SK-N-SH (cell line): ENCODE results near the gene CELF5. TPM values are rescaled to one million over a fixed set of nuclear protein-coding genes. Genes with fewer than 3 reads are reported as not detected.

Experiments
- CTCF ChIA-PET: fragments of 300-600, 350-600 bp; formaldehyde crosslinking; extraction: SDS; loops from one replicate; lab custom pipeline; 2021; lab: Yijun Ruan, JAX
- POLR2A ChIA-PET: fragments of 350-600 bp; sonication (Branson Sonifier 250); formaldehyde crosslinking; extraction: SDS; loops from one replicate; lab custom pipeline; 2020; ENCODE audit warnings: antibody characterized with exemption, inconsistent platforms; lab: Yijun Ruan, JAX
- DNase-seq: peaks from one replicate; pipeline ENCODE4 v3.0.0; 2012
- H2AFZ ChIP-seq: fragments of 200-600 bp; sonication (generic); 2 replicates; pipeline ENCODE4 v1.8.1; 2016; ENCODE audit warnings: antibody characterized with exemption, mild to moderate bottlenecking, low read depth
- H3F3A ChIP-seq: fragments of 200-600 bp; sonication (generic); replicated peaks from 2 replicates; pipeline ENCODE3; 2016; ENCODE audit warnings: antibody characterized with exemption, mild to moderate bottlenecking; ENCODE audit not compliant: insufficient read depth
- H3K27ac ChIP-seq, 2 experiments: fragments of 200-500 bp in 1 of 2; fragments of 200-600 bp in 1 of 2; sonication (Bioruptor generic) in 1 of 2; sonication (generic), shearing (Covaris generic) in 1 of 2; 2 replicates each; pipeline versions ENCODE4 v1.5.1 to v1.6.1; 2014 to 2016; ENCODE audit warnings: low read depth in 2 of 2, inconsistent platforms in 1 of 2, low read length in 1 of 2, mild to moderate bottlenecking in 1 of 2, mixed read lengths in 1 of 2
- H3K27me3 ChIP-seq: fragments of 200-600 bp; sonication (generic), shearing (Covaris generic); 2 replicates; pipeline ENCODE4 v1.6.1; 2016; ENCODE audit warnings: mixed run types; ENCODE audit not compliant: insufficient read depth
- H3K36me3 ChIP-seq, 2 experiments: fragments of 200-500 bp in 1 of 2; fragments of 200-600 bp in 1 of 2; sonication (Bioruptor generic) in 1 of 2; sonication (generic) in 1 of 2; replicated peaks in 1 of 2; 2 replicates each; pipeline versions ENCODE3 to v1.5.1; 2014 to 2016; ENCODE audit warnings: low read length in 1 of 2, mild to moderate bottlenecking in 1 of 2; ENCODE audit not compliant: insufficient read depth in 2 of 2, control insufficient read depth in 1 of 2
- H3K4me1 ChIP-seq, 2 experiments: fragments of 200-500 bp in 1 of 2; fragments of 200-600 bp in 1 of 2; sonication (Bioruptor generic) in 1 of 2; sonication (generic), shearing (Covaris generic) in 1 of 2; 2 replicates each; pipeline versions ENCODE4 v1.5.1 to v1.6.1; 2014 to 2016; ENCODE audit warnings: low read depth in 1 of 2, low read length in 1 of 2, mixed run types in 1 of 2; ENCODE audit not compliant: insufficient read depth in 2 of 2, control insufficient read depth in 1 of 2
- H3K4me2 ChIP-seq: fragments of 200-600 bp; sonication (generic), shearing (Covaris generic); 2 replicates; pipeline ENCODE4 v1.6.1; 2017; ENCODE audit warnings: mixed run types
- H3K4me3 ChIP-seq, 2 experiments: fragments of 200-500 bp in 1 of 2; fragments of 200-600 bp in 1 of 2; sonication (Bioruptor generic) in 1 of 2; sonication (generic), shearing (Covaris generic) in 1 of 2; 2 replicates each; pipeline versions ENCODE4 v1.5.1 to v1.8.1; 2014 to 2016; ENCODE audit warnings: low read depth in 2 of 2, inconsistent platforms in 1 of 2, low read length in 1 of 2, mild to moderate bottlenecking in 1 of 2, mixed read lengths in 1 of 2, moderate library complexity in 1 of 2
- H3K79me2 ChIP-seq: fragments of 200-600 bp; sonication (generic); 2 replicates; pipeline ENCODE4 v1.8.1; 2017; ENCODE audit warnings: mild to moderate bottlenecking; ENCODE audit not compliant: insufficient read depth
- H3K9ac ChIP-seq: fragments of 200-600 bp; sonication (generic); 2 replicates; pipeline ENCODE4 v1.6.1; 2017; ENCODE audit warnings: mixed run types
- H3K9me2 ChIP-seq: fragments of 200-600 bp; sonication (generic); 2 replicates; pipeline ENCODE4 v1.6.1; 2017; ENCODE audit warnings: mixed run types
- H3K9me3 ChIP-seq: fragments of 200-600 bp; sonication (generic); 2 replicates; pipeline ENCODE4 v1.6.1; 2017; ENCODE audit warnings: mixed run types, mild to moderate bottlenecking, moderate library complexity
- H4K20me1 ChIP-seq: fragments of 200-600 bp; sonication (generic); 2 replicates; pipeline ENCODE4 v1.6.1; 2017; ENCODE audit warnings: mild to moderate bottlenecking, mixed run types; ENCODE audit not compliant: insufficient read depth
- CHD2 ChIP-seq: fragments of 150-350 bp; IDR thresholded peaks from 2 replicates; pipeline ENCODE4 v1.6.1; 2018; ENCODE audit warnings: low read length; ENCODE audit not compliant: partially characterized antibody
- ELF1 ChIP-seq: IDR thresholded peaks from 2 replicates; pipeline ENCODE4 v1.4.0; 2012
- FOXJ3 ChIP-seq: sonication (generic); formaldehyde crosslinking; IDR thresholded peaks from 2 replicates; pipeline ENCODE4 v1.5.1; 2020; ENCODE audit warnings: mild to moderate bottlenecking, missing genetic modification reagents
- GABPA ChIP-seq: IDR thresholded peaks from 2 replicates; pipeline ENCODE4 v1.4.0; 2012; ENCODE audit warnings: low read depth, mild to moderate bottlenecking
- GATA2 ChIP-seq: sonication (generic); formaldehyde crosslinking; IDR thresholded peaks from 2 replicates; pipeline ENCODE4 v1.5.0; 2020; ENCODE audit warnings: mild to moderate bottlenecking, missing genetic modification reagents
- JUND ChIP-seq: IDR thresholded peaks from 2 replicates; pipeline ENCODE4 v1.4.0; 2012
- MXI1 ChIP-seq: IDR thresholded peaks from 2 replicates; pipeline ENCODE4 v1.6.1; 2012; ENCODE audit warnings: mild to moderate bottlenecking, low read depth, low read length, improper control_type of control experiment
- NFIC ChIP-seq: IDR thresholded peaks from 2 replicates; pipeline ENCODE4 v1.4.0; 2012; ENCODE audit warnings: borderline replicate concordance
- POLR2AphosphoS5 ChIP-seq: IDR thresholded peaks from 2 replicates; pipeline ENCODE4 v1.6.1; 2012; ENCODE audit warnings: low read depth, low read length
- RAD21 ChIP-seq: IDR thresholded peaks from 2 replicates; pipeline ENCODE4 v1.6.1; 2012; ENCODE audit warnings: mild to moderate bottlenecking, low read length
- SMC3 ChIP-seq: IDR thresholded peaks from 2 replicates; pipeline ENCODE4 v1.6.1; 2012; ENCODE audit warnings: low read depth, low read length, improper control_type of control experiment
- TCF12 ChIP-seq: IDR thresholded peaks from 2 replicates; pipeline ENCODE4 v1.4.0; 2012
- ZBTB33 ChIP-seq: IDR thresholded peaks from 2 replicates; pipeline ENCODE4 v1.4.0; 2012; ENCODE audit warnings: low read depth, borderline replicate concordance
- WGBS: methylation state at CpG from one replicate; pipeline ENCODE4 v1.1.6; 2017; ENCODE audit warnings: low lambda C conversion rate; 5-methylcytosine and 5-hydroxymethylcytosine counted together
- polyA plus RNA-seq, 3 experiments: library from polyadenylated mRNA; depleted of rRNA; stranded (reverse); fragments of >200 nt; gene quantifications; 2 replicates each; pipeline ENCODE4 v1.2.3, GENCODE V29; 2012
- TF ChIP-seq, protein P1 (sequence below): IDR thresholded peaks from 2 replicates; pipeline ENCODE4 v1.4.0; 2012; ENCODE audit warnings: low read depth, borderline replicate concordance
- TF ChIP-seq, protein P2 (sequence below): fragments of 150-350 bp; IDR thresholded peaks from 2 replicates; pipeline ENCODE4 v1.6.1; 2017; ENCODE audit warnings: antibody characterized with exemption, low read length, low read depth, borderline replicate concordance
- TF ChIP-seq, protein P3 (sequence below): IDR thresholded peaks from 2 replicates; pipeline ENCODE4 v1.6.1; 2012; ENCODE audit warnings: mild to moderate bottlenecking, low read depth, low read length, moderate library complexity
- TF ChIP-seq, protein P4 (sequence below): IDR thresholded peaks from 2 replicates; pipeline ENCODE4; 2012

The CELF5 gene
- polyA plus RNA-seq, 1 of the 3 experiments (the other 2 are of a cell fraction) = 0.33 TPM

DNA sequence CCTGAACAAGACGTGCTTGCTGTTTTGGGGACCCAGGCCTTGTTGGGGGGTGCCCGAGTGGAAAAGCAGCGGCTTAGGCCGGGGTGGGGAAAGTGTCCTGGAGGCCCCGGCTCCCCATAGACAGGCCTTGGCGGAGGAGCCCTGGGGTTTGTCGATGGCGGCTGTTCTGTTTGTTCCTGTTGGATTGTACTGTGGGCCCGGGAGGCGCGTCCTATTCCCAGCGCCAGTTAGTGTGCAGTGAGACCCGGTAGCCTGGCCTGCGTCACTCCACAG, 27.6 kb upstream of the CELF5 start:
- Histone ChIP-seq H3K79me2 (peaks cover 13% of the 10 kb centered on the region), H3F3A (no peaks in the 10 kb centered on the region), H3K4me3 (no peak overlapping the region), H2AFZ (no peak overlapping the region), H3K9me3 (no peaks in the 10 kb centered on the region), H3K9me2 (no peaks in the 10 kb centered on the region), H3K4me1 (no peaks in the 10 kb centered on the region; a peak in 1 of 4 replicates), H3K27ac (no peak overlapping the region), H4K20me1 (no peaks in the 10 kb centered on the region), H3K4me2 (no peak overlapping the region), H3K9ac (no peak overlapping the region), H3K27me3 (no peaks in the 10 kb centered on the region), H3K36me3 (peaks cover 5 to 22% of the 10 kb centered on the region in 2 experiments)
- TF ChIP-seq TCF12 (no peak), POLR2AphosphoS5 (no peak), SMC3 (no peak), JUND (no peak), GATA2 (CRISPR knock-in tag) (no peak), GABPA (no peak)
- TF ChIP-seq, protein P1, sequence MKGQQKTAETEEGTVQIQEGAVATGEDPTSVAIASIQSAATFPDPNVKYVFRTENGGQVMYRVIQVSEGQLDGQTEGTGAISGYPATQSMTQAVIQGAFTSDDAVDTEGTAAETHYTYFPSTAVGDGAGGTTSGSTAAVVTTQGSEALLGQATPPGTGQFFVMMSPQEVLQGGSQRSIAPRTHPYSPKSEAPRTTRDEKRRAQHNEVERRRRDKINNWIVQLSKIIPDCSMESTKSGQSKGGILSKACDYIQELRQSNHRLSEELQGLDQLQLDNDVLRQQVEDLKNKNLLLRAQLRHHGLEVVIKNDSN = no peak
- TF ChIP-seq, protein P2, sequence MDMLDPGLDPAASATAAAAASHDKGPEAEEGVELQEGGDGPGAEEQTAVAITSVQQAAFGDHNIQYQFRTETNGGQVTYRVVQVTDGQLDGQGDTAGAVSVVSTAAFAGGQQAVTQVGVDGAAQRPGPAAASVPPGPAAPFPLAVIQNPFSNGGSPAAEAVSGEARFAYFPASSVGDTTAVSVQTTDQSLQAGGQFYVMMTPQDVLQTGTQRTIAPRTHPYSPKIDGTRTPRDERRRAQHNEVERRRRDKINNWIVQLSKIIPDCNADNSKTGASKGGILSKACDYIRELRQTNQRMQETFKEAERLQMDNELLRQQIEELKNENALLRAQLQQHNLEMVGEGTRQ = no peak
- TF ChIP-seq, protein P3, sequence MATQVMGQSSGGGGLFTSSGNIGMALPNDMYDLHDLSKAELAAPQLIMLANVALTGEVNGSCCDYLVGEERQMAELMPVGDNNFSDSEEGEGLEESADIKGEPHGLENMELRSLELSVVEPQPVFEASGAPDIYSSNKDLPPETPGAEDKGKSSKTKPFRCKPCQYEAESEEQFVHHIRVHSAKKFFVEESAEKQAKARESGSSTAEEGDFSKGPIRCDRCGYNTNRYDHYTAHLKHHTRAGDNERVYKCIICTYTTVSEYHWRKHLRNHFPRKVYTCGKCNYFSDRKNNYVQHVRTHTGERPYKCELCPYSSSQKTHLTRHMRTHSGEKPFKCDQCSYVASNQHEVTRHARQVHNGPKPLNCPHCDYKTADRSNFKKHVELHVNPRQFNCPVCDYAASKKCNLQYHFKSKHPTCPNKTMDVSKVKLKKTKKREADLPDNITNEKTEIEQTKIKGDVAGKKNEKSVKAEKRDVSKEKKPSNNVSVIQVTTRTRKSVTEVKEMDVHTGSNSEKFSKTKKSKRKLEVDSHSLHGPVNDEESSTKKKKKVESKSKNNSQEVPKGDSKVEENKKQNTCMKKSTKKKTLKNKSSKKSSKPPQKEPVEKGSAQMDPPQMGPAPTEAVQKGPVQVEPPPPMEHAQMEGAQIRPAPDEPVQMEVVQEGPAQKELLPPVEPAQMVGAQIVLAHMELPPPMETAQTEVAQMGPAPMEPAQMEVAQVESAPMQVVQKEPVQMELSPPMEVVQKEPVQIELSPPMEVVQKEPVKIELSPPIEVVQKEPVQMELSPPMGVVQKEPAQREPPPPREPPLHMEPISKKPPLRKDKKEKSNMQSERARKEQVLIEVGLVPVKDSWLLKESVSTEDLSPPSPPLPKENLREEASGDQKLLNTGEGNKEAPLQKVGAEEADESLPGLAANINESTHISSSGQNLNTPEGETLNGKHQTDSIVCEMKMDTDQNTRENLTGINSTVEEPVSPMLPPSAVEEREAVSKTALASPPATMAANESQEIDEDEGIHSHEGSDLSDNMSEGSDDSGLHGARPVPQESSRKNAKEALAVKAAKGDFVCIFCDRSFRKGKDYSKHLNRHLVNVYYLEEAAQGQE = no peak
- DNase-seq = no peak
- 96% methylated on average over 7 of the region's 14 CpGs for WGBS
- POLR2A ChIA-PET = no interaction called here
- CTCF ChIA-PET = no interaction called here

DNA sequence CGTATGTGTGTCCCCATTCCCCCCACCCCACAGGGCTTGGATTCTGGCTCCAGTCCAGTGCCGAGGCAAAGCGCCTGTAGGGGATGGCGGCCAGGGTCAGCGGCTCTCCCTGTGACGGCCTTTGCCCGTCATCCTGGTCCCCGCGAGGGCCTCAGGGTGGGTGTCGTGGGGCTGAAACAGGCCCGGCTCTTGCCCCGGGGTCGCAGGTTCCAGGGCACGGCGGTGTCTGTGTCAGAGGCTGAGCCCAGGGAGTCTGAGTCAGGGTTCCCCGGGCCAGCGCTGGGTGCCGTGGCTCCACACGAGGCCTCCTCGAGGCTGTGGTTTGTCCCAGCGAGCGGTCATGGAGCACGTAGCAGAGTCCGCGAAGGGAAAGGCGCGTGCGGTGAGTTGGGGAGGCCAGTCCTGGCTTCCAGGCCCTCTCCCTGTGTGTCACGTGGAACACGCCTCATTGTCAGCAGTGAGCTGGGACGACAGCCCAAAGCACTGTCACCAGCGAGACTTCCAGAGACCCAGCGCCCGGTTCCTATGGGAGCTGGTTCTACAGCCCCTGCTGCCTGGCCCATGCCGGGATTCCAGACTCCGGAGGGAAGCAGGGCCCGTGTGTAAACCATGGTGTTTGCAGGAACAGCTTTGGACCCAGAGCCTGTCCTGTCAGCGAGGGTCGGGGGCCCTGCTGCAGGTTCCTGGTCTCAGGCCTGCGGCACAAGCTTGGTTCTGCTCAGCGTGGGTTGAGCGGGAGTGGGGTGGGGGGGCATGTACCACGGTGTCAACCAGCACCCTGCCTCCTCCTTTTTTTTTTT, 25.4 kb upstream of the CELF5 start:
- H3K9ac ChIP-seq = no peak overlapping the region
- H3K4me3 ChIP-seq = no peak overlapping the region
- no peaks in the 10 kb centered on the region for H3F3A ChIP-seq
- no peaks in the 10 kb centered on the region for H3K9me2 ChIP-seq
- no peaks in the 10 kb centered on the region for H3K27me3 ChIP-seq
- WGBS = 99% methylated on average over 19 of the region's 43 CpGs
- no peak for DNase-seq
- H4K20me1 ChIP-seq = no peaks in the 10 kb centered on the region
- H3K4me2 ChIP-seq = no peak overlapping the region
- no peak overlapping the region for H2AFZ ChIP-seq
- no peak overlapping the region for H3K27ac ChIP-seq
- peaks cover 6% of the 10 kb centered on the region; the same call in 1 of the 2 replicates for H3K79me2 ChIP-seq
- POLR2A ChIA-PET = no interaction called here
- CTCF ChIA-PET = interaction anchor here (0.6 to 1.5 kb wide), 3 partner anchors 12 to 562 kb away, joined by 3 to 6 read pairs (median 5); partner anchors contain the start of gene CELF5
- peaks cover 5 to 28% of the 10 kb centered on the region in 2 experiments for H3K36me3 ChIP-seq
- H3K4me1 ChIP-seq = no peaks in the 10 kb centered on the region; a peak in 1 of 4 replicates
- no peaks in the 10 kb centered on the region for H3K9me3 ChIP-seq
- TF ChIP-seq MXI1 (no peak), TCF12 (no peak), NFIC (no peak), ELF1 (no peak), RAD21 (no peak), FOXJ3 (CRISPR knock-in tag) (no peak), CHD2 (no peak), ZBTB33 (no peak), GATA2 (CRISPR knock-in tag) (no peak), SMC3 (no peak)
- TF ChIP-seq, protein P4, sequence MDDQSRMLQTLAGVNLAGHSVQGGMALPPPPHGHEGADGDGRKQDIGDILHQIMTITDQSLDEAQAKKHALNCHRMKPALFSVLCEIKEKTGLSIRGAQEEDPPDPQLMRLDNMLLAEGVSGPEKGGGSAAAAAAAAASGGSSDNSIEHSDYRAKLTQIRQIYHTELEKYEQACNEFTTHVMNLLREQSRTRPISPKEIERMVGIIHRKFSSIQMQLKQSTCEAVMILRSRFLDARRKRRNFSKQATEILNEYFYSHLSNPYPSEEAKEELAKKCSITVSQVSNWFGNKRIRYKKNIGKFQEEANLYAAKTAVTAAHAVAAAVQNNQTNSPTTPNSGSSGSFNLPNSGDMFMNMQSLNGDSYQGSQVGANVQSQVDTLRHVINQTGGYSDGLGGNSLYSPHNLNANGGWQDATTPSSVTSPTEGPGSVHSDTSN = no peak
- TF ChIP-seq, protein P2 = no peak
